GM12891 (cell line): Measurements from ENCODE around the gene AVEN.

ENCODE experiments used
- PAX5 ChIP-seq: IDR thresholded peaks from 2 replicates; pipeline ENCODE4 v1.6.1; 2011; ENCODE audit warnings: low read length, moderate library complexity, mild to moderate bottlenecking; ENCODE audit not compliant: insufficient read depth, severe bottlenecking
- POLR2A ChIP-seq: IDR thresholded peaks from 2 replicates; pipeline ENCODE4 v1.6.1; 2011; ENCODE audit warnings: low read depth, low read length, control low read depth
- POLR2AphosphoS5 ChIP-seq: IDR thresholded peaks from 2 replicates; pipeline ENCODE4 v1.6.1; 2011; ENCODE audit warnings: low read depth, low read length, control low read depth
- TAF1 ChIP-seq: IDR thresholded peaks from 2 replicates; pipeline ENCODE4 v1.6.1; 2011; ENCODE audit warnings: low read depth, low read length, control low read depth

GRCh38 chr15:33926260-33926659 is 112.7 kb downstream of the AVEN start:
- TF ChIP-seq POLR2AphosphoS5 (no peak), POLR2A (no peak), PAX5 (no peak), TAF1 (no peak)
